Suprapubic skin (tissue), 4 donors: Measurements from ENCODE around the gene DNAJC10. TPM values are rescaled to one million over a fixed set of nuclear protein-coding genes. Genes with fewer than 3 reads are reported as not detected.

Source experiments
- DNase-seq, 2 donors: peaks; one replicate each; pipeline ENCODE4 v3.0.0-alpha.2; 2019; ENCODE audit warnings: low spot score in 2 of 2
- H3K27ac ChIP-seq: fragments of 200-600 bp; sonication (generic); one replicate; pipeline ENCODE4 v1.5.1; 2019
- H3K27me3 ChIP-seq: fragments of 200-600 bp; sonication (generic); one replicate; pipeline ENCODE4 v1.5.1; 2019
- H3K36me3 ChIP-seq: fragments of 200-600 bp; sonication (generic); one replicate; pipeline ENCODE4 v1.5.1; 2019
- H3K4me1 ChIP-seq: fragments of 200-600 bp; sonication (generic); one replicate; pipeline ENCODE4 v1.5.1; 2019
- H3K4me3 ChIP-seq: fragments of 200-600 bp; sonication (generic); one replicate; pipeline ENCODE4 v1.5.1; 2019; ENCODE audit warnings: mild to moderate bottlenecking
- H3K9me3 ChIP-seq: fragments of 200-600 bp; sonication (generic); one replicate; pipeline ENCODE4 v1.5.1; 2019
- EP300 ChIP-seq: sonication (generic); formaldehyde crosslinking; IDR thresholded peaks from one replicate; pipeline ENCODE4 v1.6.1; 2017; ENCODE audit warnings: antibody characterized with exemption
- POLR2A ChIP-seq, 2 donors: fragments of 450-650 bp; IDR thresholded peaks; one replicate each; pipeline ENCODE4 v1.6.1; 2017; ENCODE audit warnings: antibody characterized with exemption in 2 of 2, mild to moderate bottlenecking in 2 of 2, moderate library complexity in 2 of 2
- POLR2AphosphoS5 ChIP-seq, 3 donors: sonication (generic); formaldehyde crosslinking; IDR thresholded peaks; one replicate each; pipeline ENCODE4 v1.6.1; 2017; ENCODE audit warnings: antibody characterized with exemption in 3 of 3
- WGBS: methylation state at CpG from one replicate; pipeline ENCODE4 v1.1.5; 2018; 5-methylcytosine and 5-hydroxymethylcytosine counted together
- total RNA-seq, 4 donors: library from RNA; depleted of rRNA; stranded (reverse); fragments of >200 nt; gene quantifications; one replicate each; pipeline ENCODE4 v1.1.0, GENCODE V29; 2016
- TF ChIP-seq, protein P1 (sequence below), 2 donors: fragments of 200-600 bp in 1 of 2; fragments of 450-650 bp in 1 of 2; sonication (generic) in 1 of 2; IDR thresholded peaks; one replicate each; pipeline ENCODE4 v1.5.1; 2016 to 2019; ENCODE audit warnings: antibody characterized with exemption in 2 of 2, mild to moderate bottlenecking in 1 of 2, moderate library complexity in 1 of 2

Gene DNAJC10
- total RNA-seq = 10 to 100 TPM; 25.5 to 33.4 (median 29.0) TPM

- Histone ChIP-seq H3K27me3 (no peaks in the 10 kb centered on the region), H3K27ac (peak within 1 kb of the TSS; percentile 76), H3K4me1 (peaks cover 26% of the 10 kb centered on the region), H3K4me3 (peak within 1 kb of the TSS; percentile 72), H3K9me3 (no peaks in the 10 kb centered on the region), H3K36me3 (peaks cover 9% of the 10 kb centered on the region)
- WGBS = 0% methylated on average over 28 of the region's 69 CpGs
- DNase-seq = peak; percentile 89
- TF ChIP-seq POLR2A (IDR thresholded peaks at IDR 0.05) (peak in 1 of 2 donors; percentile 5), POLR2AphosphoS5 (IDR thresholded peaks at IDR 0.05) (no peak)
- TF ChIP-seq, protein P1, sequence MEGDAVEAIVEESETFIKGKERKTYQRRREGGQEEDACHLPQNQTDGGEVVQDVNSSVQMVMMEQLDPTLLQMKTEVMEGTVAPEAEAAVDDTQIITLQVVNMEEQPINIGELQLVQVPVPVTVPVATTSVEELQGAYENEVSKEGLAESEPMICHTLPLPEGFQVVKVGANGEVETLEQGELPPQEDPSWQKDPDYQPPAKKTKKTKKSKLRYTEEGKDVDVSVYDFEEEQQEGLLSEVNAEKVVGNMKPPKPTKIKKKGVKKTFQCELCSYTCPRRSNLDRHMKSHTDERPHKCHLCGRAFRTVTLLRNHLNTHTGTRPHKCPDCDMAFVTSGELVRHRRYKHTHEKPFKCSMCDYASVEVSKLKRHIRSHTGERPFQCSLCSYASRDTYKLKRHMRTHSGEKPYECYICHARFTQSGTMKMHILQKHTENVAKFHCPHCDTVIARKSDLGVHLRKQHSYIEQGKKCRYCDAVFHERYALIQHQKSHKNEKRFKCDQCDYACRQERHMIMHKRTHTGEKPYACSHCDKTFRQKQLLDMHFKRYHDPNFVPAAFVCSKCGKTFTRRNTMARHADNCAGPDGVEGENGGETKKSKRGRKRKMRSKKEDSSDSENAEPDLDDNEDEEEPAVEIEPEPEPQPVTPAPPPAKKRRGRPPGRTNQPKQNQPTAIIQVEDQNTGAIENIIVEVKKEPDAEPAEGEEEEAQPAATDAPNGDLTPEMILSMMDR (IDR thresholded peaks at IDR 0.05) = no peak
These were observed at the start of gene DNAJC10 for GRCh38 chr2:182715892-182716649. Gene DNAJC10 (plus strand): TSS chr2:182716257. CDS start chr2:182718087, 1,830 bp downstream.

- H3K4me1 ChIP-seq = no peaks in the 10 kb centered on the region
- WGBS = 57% methylated on average over 1 of the region's 1 CpG
These were observed 49.3 kb upstream of the DNAJC10 start for GRCh38 chr2:182666674-182667314.

GRCh38 chr2:182667315-182667695 lies 48.8 kb upstream of the DNAJC10 start:
- H3K4me3 ChIP-seq = no peak overlapping the region
- no peaks in the 10 kb centered on the region for H3K36me3 ChIP-seq
- DNase-seq = no peak
- no peaks in the 10 kb centered on the region for H3K9me3 ChIP-seq
- H3K27ac ChIP-seq = no peak overlapping the region
- whole genome bisulfite sequencing = 86% methylated on average over 1 of the region's 1 CpG
- no peaks in the 10 kb centered on the region for H3K27me3 ChIP-seq
- TF ChIP-seq, protein P1 (IDR thresholded peaks at IDR 0.05) = no peak
- H3K4me1 ChIP-seq = no peaks in the 10 kb centered on the region

More at GRCh38 chr2:182666674-182667314, 49.3 kb upstream of the DNAJC10 start:
- no peak overlapping the region for H3K4me3 ChIP-seq
- H3K27ac ChIP-seq = no peak overlapping the region
- DNase-seq = no peak
- no peaks in the 10 kb centered on the region for H3K27me3 ChIP-seq
- H3K9me3 ChIP-seq = no peaks in the 10 kb centered on the region
- TF ChIP-seq, protein P1 (IDR thresholded peaks at IDR 0.05) = no peak
- TF ChIP-seq POLR2AphosphoS5 (IDR thresholded peaks at IDR 0.05) = no peak
- TF ChIP-seq EP300 = no peak
- no peak for TF ChIP-seq POLR2A (IDR thresholded peaks at IDR 0.05)
- no peaks in the 10 kb centered on the region for H3K36me3 ChIP-seq

DNA sequence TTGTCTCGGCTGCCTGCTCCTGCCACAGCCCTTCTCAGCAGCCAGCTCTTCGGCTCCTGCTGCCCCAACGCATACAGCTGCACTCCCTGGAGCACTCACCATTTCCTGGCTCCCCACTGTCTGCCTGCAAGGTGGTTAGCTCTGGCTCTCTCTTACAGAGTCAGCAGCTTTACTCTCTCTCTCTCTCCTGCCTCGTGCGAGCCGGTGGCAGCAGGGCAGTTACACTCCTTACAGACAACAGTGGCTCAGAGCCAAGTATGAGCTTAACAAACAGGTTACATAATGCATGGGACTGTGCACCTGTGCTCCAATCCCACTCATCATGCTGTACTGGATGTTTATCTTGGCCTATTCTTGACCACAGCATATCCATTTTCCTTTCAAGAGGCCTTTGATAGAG lies 47.4 kb upstream of the DNAJC10 start:
- no peak overlapping the region for H3K27ac ChIP-seq
- H3K27me3 ChIP-seq = no peaks in the 10 kb centered on the region
- no peak overlapping the region for H3K4me3 ChIP-seq
- H3K36me3 ChIP-seq = no peaks in the 10 kb centered on the region
- 34% methylated on average over 6 of the region's 6 CpGs for WGBS
- H3K9me3 ChIP-seq = no peaks in the 10 kb centered on the region
- TF ChIP-seq POLR2A (IDR thresholded peaks at IDR 0.05) (no peak), EP300 (no peak)
- no peak for DNase-seq
- H3K4me1 ChIP-seq = no peaks in the 10 kb centered on the region

DNA sequence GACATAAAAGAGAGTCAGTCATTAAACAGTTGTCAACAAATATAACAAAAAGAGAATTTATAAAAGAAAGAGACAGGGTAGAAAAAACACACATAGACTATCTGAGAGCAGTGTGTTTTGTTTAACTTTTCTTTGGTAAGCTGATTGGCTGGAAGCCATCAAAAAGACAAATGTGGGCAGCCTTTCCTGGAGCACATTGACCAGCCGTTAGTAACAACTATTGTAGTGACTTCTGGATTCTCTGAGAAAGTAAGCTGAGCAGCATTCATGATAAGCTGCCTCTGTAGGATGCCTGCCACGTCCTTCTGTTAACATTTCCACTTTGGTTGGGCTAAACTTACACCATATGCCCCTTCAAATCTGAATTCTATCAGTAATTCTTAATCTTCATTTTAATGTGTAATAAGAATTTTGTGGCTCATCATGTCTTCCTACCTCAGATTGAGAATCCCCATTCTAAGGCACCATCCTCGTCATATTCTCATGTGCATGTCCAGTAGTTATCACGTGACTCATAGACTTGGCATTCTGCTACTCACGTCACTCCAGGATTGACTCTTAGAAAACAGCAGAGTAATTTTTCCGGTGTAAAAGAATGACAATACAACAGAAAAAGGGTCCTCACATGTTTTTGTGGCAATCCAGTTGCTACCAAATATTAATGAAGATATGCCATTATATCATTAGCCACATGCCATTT lies 43.4 kb upstream of the DNAJC10 start:
- DNase-seq = no peak
- H3K4me3 ChIP-seq = no peak overlapping the region
- WGBS = 63% methylated on average over 6 of the region's 6 CpGs
- H3K4me1 ChIP-seq = no peaks in the 10 kb centered on the region
- no peaks in the 10 kb centered on the region for H3K9me3 ChIP-seq
- no peak for TF ChIP-seq POLR2AphosphoS5 (IDR thresholded peaks at IDR 0.05)
- no peak for TF ChIP-seq POLR2A (IDR thresholded peaks at IDR 0.05)
- TF ChIP-seq EP300 = no peak
- TF ChIP-seq, protein P1 (IDR thresholded peaks at IDR 0.05) = no peak
- H3K27ac ChIP-seq = no peak overlapping the region
- no peaks in the 10 kb centered on the region for H3K27me3 ChIP-seq
- no peaks in the 10 kb centered on the region for H3K36me3 ChIP-seq
